ENCODE measurements around the gene USP32. TPM values are rescaled to one million over a fixed set of nuclear protein-coding genes. Genes with fewer than 3 reads are reported as not detected.

The USP32 gene
- total and polyA plus RNA-seq, 2 donors from 2014 or later: 14.6 to 53.1 TPM

- Histone ChIP-seq H3K36me3 (ENCODE audit: control insufficient read depth in 2 of 3, insufficient read depth in 3 of 3, low read length in 3 of 3) (no peaks in the 10 kb centered on the region), H3K27ac (ENCODE audit: low read depth in 2 of 2, low read length in 2 of 2) (no peak overlapping the region), H3K9ac (ENCODE audit: low read length in 3 of 3) (no peak overlapping the region), H3K27me3 (ENCODE audit: control insufficient read depth, insufficient read depth, low read length) (no peaks in the 10 kb centered on the region), H3K4me3 (ENCODE audit: low read length in 3 of 3) (no peak overlapping the region), H3K9me3 (ENCODE audit: control insufficient read depth in 2 of 3, insufficient read depth in 1 of 3, low read length in 3 of 3) (no peaks in the 10 kb centered on the region), H3K4me1 (ENCODE audit: control insufficient read depth in 2 of 3, insufficient read depth in 2 of 3, low read depth in 1 of 3, low read length in 3 of 3) (peaks cover 0 to 14% (median 0%) of the 10 kb centered on the region in 3 donors)
- TF ChIP-seq, protein P1, sequence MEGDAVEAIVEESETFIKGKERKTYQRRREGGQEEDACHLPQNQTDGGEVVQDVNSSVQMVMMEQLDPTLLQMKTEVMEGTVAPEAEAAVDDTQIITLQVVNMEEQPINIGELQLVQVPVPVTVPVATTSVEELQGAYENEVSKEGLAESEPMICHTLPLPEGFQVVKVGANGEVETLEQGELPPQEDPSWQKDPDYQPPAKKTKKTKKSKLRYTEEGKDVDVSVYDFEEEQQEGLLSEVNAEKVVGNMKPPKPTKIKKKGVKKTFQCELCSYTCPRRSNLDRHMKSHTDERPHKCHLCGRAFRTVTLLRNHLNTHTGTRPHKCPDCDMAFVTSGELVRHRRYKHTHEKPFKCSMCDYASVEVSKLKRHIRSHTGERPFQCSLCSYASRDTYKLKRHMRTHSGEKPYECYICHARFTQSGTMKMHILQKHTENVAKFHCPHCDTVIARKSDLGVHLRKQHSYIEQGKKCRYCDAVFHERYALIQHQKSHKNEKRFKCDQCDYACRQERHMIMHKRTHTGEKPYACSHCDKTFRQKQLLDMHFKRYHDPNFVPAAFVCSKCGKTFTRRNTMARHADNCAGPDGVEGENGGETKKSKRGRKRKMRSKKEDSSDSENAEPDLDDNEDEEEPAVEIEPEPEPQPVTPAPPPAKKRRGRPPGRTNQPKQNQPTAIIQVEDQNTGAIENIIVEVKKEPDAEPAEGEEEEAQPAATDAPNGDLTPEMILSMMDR (IDR thresholded peaks at IDR 0.05; ENCODE audit: borderline replicate concordance, extremely low read depth, insufficient read depth): no peak
- DNase-seq: no peak
- intact Hi-C loops (cut with DNase I): no loop called here
- FAIRE-seq: no peak
These were observed 68.2 kb downstream of the USP32 start for GRCh38 chr17:60323754-60324153.

DNA sequence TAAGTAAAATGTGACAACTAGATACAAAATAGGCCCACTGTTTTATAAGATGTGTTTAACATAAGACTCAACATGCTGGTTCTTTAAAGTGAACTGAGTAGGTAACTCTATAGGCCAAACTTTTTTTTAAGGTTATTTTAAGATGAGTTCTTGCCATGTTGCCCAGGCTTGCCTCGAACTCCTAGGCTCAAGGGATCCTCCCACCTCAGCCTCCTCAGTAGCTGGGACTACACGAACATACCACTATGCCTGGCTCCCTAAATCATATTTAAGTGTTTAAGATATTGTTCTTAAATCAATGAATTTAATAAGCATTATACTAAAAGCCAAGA, 69.9 kb downstream of the USP32 start:
- FAIRE-seq: no peak
- Histone ChIP-seq H3K4me1 (ENCODE audit: control insufficient read depth in 2 of 3, insufficient read depth in 2 of 3, low read depth in 1 of 3, low read length in 3 of 3) (peaks cover 0 to 14% (median 0%) of the 10 kb centered on the region in 3 donors), H3K27me3 (ENCODE audit: control insufficient read depth, insufficient read depth, low read length) (no peaks in the 10 kb centered on the region), H3K4me3 (ENCODE audit: low read length in 3 of 3) (no peak overlapping the region), H3K27ac (ENCODE audit: low read depth in 2 of 2, low read length in 2 of 2) (no peak overlapping the region), H3K9me3 (ENCODE audit: control insufficient read depth in 2 of 3, insufficient read depth in 1 of 3, low read length in 3 of 3) (no peaks in the 10 kb centered on the region), H3K9ac (ENCODE audit: low read length in 3 of 3) (no peak overlapping the region), H3K36me3 (ENCODE audit: control insufficient read depth in 2 of 3, insufficient read depth in 3 of 3, low read length in 3 of 3) (no peaks in the 10 kb centered on the region)
- intact Hi-C loops (cut with DNase I): no loop called here
- DNase-seq: no peak
- TF ChIP-seq, protein P1 (IDR thresholded peaks at IDR 0.05; ENCODE audit: borderline replicate concordance, extremely low read depth, insufficient read depth): no peak

- FAIRE-seq (no peak), DNase-seq (no peak)
- H3K4me1 ChIP-seq (ENCODE audit: control insufficient read depth in 2 of 3, insufficient read depth in 2 of 3, low read depth in 1 of 3, low read length in 3 of 3): peaks cover 0 to 14% (median 0%) of the 10 kb centered on the region in 3 donors
- H3K36me3 ChIP-seq (ENCODE audit: control insufficient read depth in 2 of 3, insufficient read depth in 3 of 3, low read length in 3 of 3): no peaks in the 10 kb centered on the region
- no peaks in the 10 kb centered on the region for H3K27me3 ChIP-seq (ENCODE audit: control insufficient read depth, insufficient read depth, low read length)
- H3K27ac ChIP-seq (ENCODE audit: low read depth in 2 of 2, low read length in 2 of 2): no peak overlapping the region
- H3K9me3 ChIP-seq (ENCODE audit: control insufficient read depth in 2 of 3, insufficient read depth in 1 of 3, low read length in 3 of 3): no peaks in the 10 kb centered on the region
- no peak overlapping the region for H3K4me3 ChIP-seq (ENCODE audit: low read length in 3 of 3)
- intact Hi-C loops (cut with DNase I): no loop called here
- H3K9ac ChIP-seq (ENCODE audit: low read length in 3 of 3): no peak overlapping the region
- TF ChIP-seq, protein P1 (IDR thresholded peaks at IDR 0.05; ENCODE audit: borderline replicate concordance, extremely low read depth, insufficient read depth): no peak
These were observed 70.4 kb downstream of the USP32 start for GRCh38 chr17:60321336-60322055.

GRCh38 chr17:60318830-60319229, 73.1 kb downstream of the USP32 start:
- intact Hi-C loops (cut with DNase I): no loop called here
- H3K27ac ChIP-seq (ENCODE audit: low read depth in 2 of 2, low read length in 2 of 2): no peak overlapping the region
- no peaks in the 10 kb centered on the region for H3K36me3 ChIP-seq (ENCODE audit: control insufficient read depth in 2 of 3, insufficient read depth in 3 of 3, low read length in 3 of 3)
- no peak for FAIRE-seq
- H3K4me1 ChIP-seq (ENCODE audit: control insufficient read depth in 2 of 3, insufficient read depth in 2 of 3, low read depth in 1 of 3, low read length in 3 of 3): peaks cover 0 to 14% (median 0%) of the 10 kb centered on the region in 3 donors
- H3K4me3 ChIP-seq (ENCODE audit: low read length in 3 of 3): no peak overlapping the region
- no peak for DNase-seq
- no peak overlapping the region for H3K9ac ChIP-seq (ENCODE audit: low read length in 3 of 3)
- TF ChIP-seq, protein P1 (IDR thresholded peaks at IDR 0.05; ENCODE audit: borderline replicate concordance, extremely low read depth, insufficient read depth): no peak
- no peaks in the 10 kb centered on the region for H3K9me3 ChIP-seq (ENCODE audit: control insufficient read depth in 2 of 3, insufficient read depth in 1 of 3, low read length in 3 of 3)
- no peaks in the 10 kb centered on the region for H3K27me3 ChIP-seq (ENCODE audit: control insufficient read depth, insufficient read depth, low read length)
